Stimulated activated CD8-positive, alpha-beta memory T cell treated with anti-CD3 and anti-CD28 coated beads, Interleukin-15, amount 100 ng/mL, for 24 hours (primary cell): ENCODE data around the gene ARHGAP19.
"Not testable (repeated sequence)": the region's sequence is repeated elsewhere in the genome, so short reads cannot be mapped to it uniquely, and the experiment has no call there.

Experiments used
- DNase-seq: peaks from one replicate; pipeline ENCODE4 v3.0.0-alpha.2; 2020; ENCODE audit warnings: low read depth

The ARHGAP19 gene

GRCh38 chr10:97279121-97279815, 13.2 kb downstream of the ARHGAP19 start:
- DNase-seq = no peak

- no peak for DNase-seq
Measured at GRCh38 chr10:97278491-97278989, 13.9 kb downstream of the ARHGAP19 start.

GRCh38 chr10:97277551-97277950, 14.9 kb downstream of the ARHGAP19 start:
- no peak for DNase-seq

- no peak for DNase-seq
Measured at GRCh38 chr10:97274828-97275227, 17.6 kb downstream of the ARHGAP19 start.

- DNase-seq = no peak
Measured at GRCh38 chr10:97273700-97274099, 18.7 kb downstream of the ARHGAP19 start.

- no peak for DNase-seq
Measured at GRCh38 chr10:97270523-97271154, 21.8 kb downstream of the ARHGAP19 start.

- DNase-seq = no peak
Measured at GRCh38 chr10:97267671-97268070, 24.8 kb downstream of the ARHGAP19 start.

GRCh38 chr10:97265095-97265494, 27.3 kb downstream of the ARHGAP19 start:
- DNase-seq = not testable (repeated sequence)

- DNase-seq = no peak
Measured at GRCh38 chr10:97263971-97264370, 28.5 kb downstream of the ARHGAP19 start.

- no peak for DNase-seq
Measured at GRCh38 chr10:97261656-97262055, 30.8 kb downstream of the ARHGAP19 start.

GRCh38 chr10:97261183-97261582, 31.3 kb downstream of the ARHGAP19 start:
- no peak for DNase-seq

- no peak for DNase-seq
Measured at GRCh38 chr10:97259119-97259518, 33.3 kb downstream of the ARHGAP19 start.

GRCh38 chr10:97256356-97256755, 36.1 kb downstream of the ARHGAP19 start:
- no peak for DNase-seq

GRCh38 chr10:97255512-97256293, 36.7 kb downstream of the ARHGAP19 start:
- no peak for DNase-seq

GRCh38 chr10:97254694-97255093, 37.7 kb downstream of the ARHGAP19 start:
- DNase-seq = no peak

- no peak for DNase-seq
Measured at GRCh38 chr10:97250952-97251351, 41.5 kb downstream of the ARHGAP19 start.

GRCh38 chr10:97243836-97244235, 48.6 kb downstream of the ARHGAP19 start:
- DNase-seq = no peak

GRCh38 chr10:97238855-97239254, 53.6 kb downstream of the ARHGAP19 start:
- no peak for DNase-seq

GRCh38 chr10:97235353-97235752, 57.1 kb downstream of the ARHGAP19 start:
- DNase-seq = no peak

GRCh38 chr10:97234400-97234799, 58.0 kb downstream of the ARHGAP19 start:
- no peak for DNase-seq

GRCh38 chr10:97230146-97230545, 62.3 kb downstream of the ARHGAP19 start:
- DNase-seq = no peak

- no peak for DNase-seq
Measured at GRCh38 chr10:97229322-97230015, 63.0 kb downstream of the ARHGAP19 start.
